DOHH2 (cell line): ENCODE data around the gene SNX11.

Experiments
- CTCF ChIP-seq: fragments of 200-600 bp; sonication (generic); IDR thresholded peaks from one replicate; pipeline ENCODE4 v1.5.1; 2014; ENCODE audit warnings: antibody characterized with exemption, mild to moderate bottlenecking, low read depth, low read length; ENCODE audit not compliant: poor library complexity, severe bottlenecking
- EZH2phosphoT487 ChIP-seq: fragments of 200-600 bp; sonication (generic); IDR thresholded peaks from 2 replicates; pipeline ENCODE4 v1.6.1; 2017; ENCODE audit warnings: borderline replicate concordance, mild to moderate bottlenecking, antibody characterized with exemption, low read length, moderate library complexity, mixed read lengths

DNA sequence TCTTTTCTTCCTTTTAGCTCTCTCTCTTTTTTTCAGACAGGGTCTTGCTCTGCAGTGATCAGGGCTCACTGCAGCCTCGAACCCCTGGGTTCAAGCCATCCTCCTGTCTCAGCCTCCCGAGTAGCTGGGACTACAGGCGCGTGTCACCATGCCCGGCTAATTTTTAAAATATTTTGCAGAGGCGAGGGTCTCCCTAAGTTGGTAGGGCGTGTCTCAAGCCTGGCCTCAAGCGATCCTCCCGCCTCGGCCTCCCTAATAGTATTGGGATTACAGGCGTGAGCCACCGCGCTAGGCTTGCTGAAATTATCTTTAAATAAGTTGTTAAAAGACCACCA, 797 bp upstream of the SNX11 start:
- TF ChIP-seq CTCF (no peak), EZH2phosphoT487 (no peak)
